DND-41 (cell line): ENCODE results near the gene TMEM107.

Experiments used
- ATAC-seq: fragments of 200-7000 bp; cut with Tn5 transposase; 3 replicates; pipeline ENCODE4 v1.9.1; 2021; ENCODE audit warnings: low read depth; ENCODE audit not compliant: insufficient read depth
- DNase-seq: peaks from one replicate; pipeline ENCODE4 v3.0.0-alpha.2; 2020
- H2AFZ ChIP-seq: 2 replicates; pipeline ENCODE4 v1.6.0; 2012; ENCODE audit warnings: low read depth, low read length
- H3K27ac ChIP-seq: 2 replicates; pipeline ENCODE4 v1.5.1; 2012; ENCODE audit warnings: low read length, inconsistent platforms
- H3K27me3 ChIP-seq: fragments of 200-600 bp; sonication (generic); 2 replicates; pipeline ENCODE4 v1.6.0; 2012; ENCODE audit warnings: low read length, mild to moderate bottlenecking, inconsistent platforms; ENCODE audit not compliant: insufficient read depth, poor library complexity
- H3K36me3 ChIP-seq: 2 replicates; pipeline ENCODE4 v1.5.1; 2012; ENCODE audit warnings: low read length, inconsistent platforms; ENCODE audit not compliant: insufficient read depth
- H3K4me1 ChIP-seq: 2 replicates; pipeline ENCODE4 v1.5.1; 2012; ENCODE audit warnings: mild to moderate bottlenecking, low read length; ENCODE audit not compliant: insufficient read depth
- H3K4me2 ChIP-seq: 2 replicates; pipeline ENCODE4 v1.6.0; 2012; ENCODE audit warnings: mild to moderate bottlenecking, moderate library complexity, low read length, inconsistent platforms; ENCODE audit not compliant: insufficient read depth
- H3K4me3 ChIP-seq, 2 experiments: fragments of 200-600 bp in 1 of 2; shearing (Covaris generic) in 1 of 2; 2 replicates each; pipeline ENCODE4 v1.5.1; 2012 to 2016; ENCODE audit warnings: inconsistent platforms in 2 of 2, low read length in 2 of 2, mild to moderate bottlenecking in 2 of 2, low read depth in 1 of 2, moderate library complexity in 1 of 2
- H3K79me2 ChIP-seq: 2 replicates; pipeline ENCODE4 v1.6.0; 2012; ENCODE audit warnings: low read length, inconsistent platforms; ENCODE audit not compliant: insufficient read depth
- H3K9ac ChIP-seq: 2 replicates; pipeline ENCODE4 v1.6.0; 2012; ENCODE audit warnings: low read depth, mild to moderate bottlenecking, inconsistent platforms, low read length, moderate library complexity
- H3K9me3 ChIP-seq: 2 replicates; pipeline ENCODE4 v1.5.1; 2012; ENCODE audit warnings: low read length, moderate library complexity, mild to moderate bottlenecking, inconsistent platforms; ENCODE audit not compliant: insufficient read depth, severe bottlenecking
- H4K20me1 ChIP-seq: 2 replicates; pipeline ENCODE4 v1.6.0; 2012; ENCODE audit warnings: low read length; ENCODE audit not compliant: insufficient read depth
- CTCF ChIP-seq: IDR thresholded peaks from 2 replicates; pipeline ENCODE4 v1.5.1; 2012; ENCODE audit warnings: borderline replicate concordance, low read length, moderate library complexity, mild to moderate bottlenecking; ENCODE audit not compliant: poor library complexity, severe bottlenecking; ENCODE audit errors: extremely low read depth
- EZH2 ChIP-seq: IDR thresholded peaks from 3 replicates; pipeline ENCODE4 v1.6.1; 2012; ENCODE audit warnings: borderline replicate concordance, low read depth, mild to moderate bottlenecking, moderate library complexity, low read length, inconsistent platforms; ENCODE audit not compliant: severe bottlenecking

TMEM107 gene

GRCh38 chr17:8133399-8133798 is 42.8 kb downstream of the TMEM107 start:
- ATAC-seq = no peak
- Histone ChIP-seq H2AFZ (no peak overlapping the region), H3K27ac (no peak overlapping the region), H4K20me1 (no peaks in the 10 kb centered on the region; the same call in 1 of the 2 replicates), H3K27me3 (peaks cover 3% of the 10 kb centered on the region), H3K9ac (no peak overlapping the region), H3K9me3 (no peaks in the 10 kb centered on the region), H3K4me2 (no peak overlapping the region), H3K4me1 (peaks cover 14% of the 10 kb centered on the region), H3K4me3 (no peak overlapping the region), H3K36me3 (no peaks in the 10 kb centered on the region), H3K79me2 (no peaks in the 10 kb centered on the region)
- no peak for DNase-seq
- TF ChIP-seq CTCF (no peak), EZH2 (no peak)

- Histone ChIP-seq H4K20me1 (no peaks in the 10 kb centered on the region; the same call in 1 of the 2 replicates), H3K27me3 (peaks cover 3% of the 10 kb centered on the region), H3K36me3 (no peaks in the 10 kb centered on the region), H2AFZ (no peak overlapping the region), H3K9ac (no peak overlapping the region), H3K4me3 (no peak overlapping the region), H3K27ac (no peak overlapping the region), H3K79me2 (no peaks in the 10 kb centered on the region), H3K4me2 (no peak overlapping the region), H3K4me1 (peaks cover 4% of the 10 kb centered on the region), H3K9me3 (no peaks in the 10 kb centered on the region)
- no peak for ATAC-seq
- DNase-seq = no peak
- no peak for TF ChIP-seq CTCF
- no peak for TF ChIP-seq EZH2
Observed at GRCh38 chr17:8131844-8132441, 44.2 kb downstream of the TMEM107 start.

GRCh38 chr17:8128125-8128784 is 47.9 kb downstream of the TMEM107 start:
- Histone ChIP-seq H3K27me3 (peaks cover 26% of the 10 kb centered on the region), H3K9ac (no peak overlapping the region), H3K9me3 (no peaks in the 10 kb centered on the region), H3K4me1 (peaks cover 37% of the 10 kb centered on the region), H3K4me3 (no peak overlapping the region), H3K79me2 (no peaks in the 10 kb centered on the region), H3K36me3 (no peaks in the 10 kb centered on the region), H3K4me2 (no peak overlapping the region), H3K27ac (no peak overlapping the region), H4K20me1 (peaks cover 20% of the 10 kb centered on the region; the same call in 1 of the 2 replicates), H2AFZ (no peak overlapping the region)
- DNase-seq = no peak
- no peak for ATAC-seq
- no peak for TF ChIP-seq CTCF
- TF ChIP-seq EZH2 = no peak
